HFF-Myc (cell line): ENCODE measurements around the gene SYNJ1.

Experiments used
- DNase-seq: peaks from one replicate; pipeline ENCODE4 v3.0.0-alpha.2; 2011; ENCODE audit warnings: low read depth; ENCODE audit errors: extremely low read depth
- H3K4me3 ChIP-seq: replicated peaks from 2 replicates; pipeline ENCODE4 v1.5.1; 2011; ENCODE audit warnings: low read depth, mild to moderate bottlenecking, control low read depth, low read length
- TF ChIP-seq, protein P1 (sequence below): IDR thresholded peaks from 2 replicates; pipeline ENCODE4 v1.5.1; 2012; ENCODE audit warnings: mild to moderate bottlenecking, low read depth, low read length, control low read depth; ENCODE audit errors: missing control alignments

The SYNJ1 gene

DNA sequence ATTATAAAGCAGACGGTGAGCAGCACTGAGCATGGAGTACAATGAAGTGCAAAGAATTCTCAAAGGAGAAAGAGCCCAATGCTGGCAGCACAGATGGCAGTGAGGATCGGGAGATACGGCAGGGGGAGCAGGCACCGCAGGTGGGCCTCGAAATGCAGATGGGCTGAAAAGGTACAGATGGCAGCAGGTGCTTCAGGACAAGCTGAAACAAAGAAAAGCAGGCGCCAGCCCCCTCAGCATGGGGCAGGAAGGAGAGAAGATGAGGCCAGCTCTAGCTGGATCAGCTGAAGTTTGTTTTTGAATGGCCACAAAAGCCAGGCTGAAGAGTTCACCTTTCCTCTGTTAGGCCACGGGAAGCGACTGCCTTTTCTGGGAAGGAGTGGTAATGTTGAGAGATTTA lies 123.3 kb downstream of the SYNJ1 start:
- H3K4me3 ChIP-seq, result no peak overlapping the region
- TF ChIP-seq, protein P1, sequence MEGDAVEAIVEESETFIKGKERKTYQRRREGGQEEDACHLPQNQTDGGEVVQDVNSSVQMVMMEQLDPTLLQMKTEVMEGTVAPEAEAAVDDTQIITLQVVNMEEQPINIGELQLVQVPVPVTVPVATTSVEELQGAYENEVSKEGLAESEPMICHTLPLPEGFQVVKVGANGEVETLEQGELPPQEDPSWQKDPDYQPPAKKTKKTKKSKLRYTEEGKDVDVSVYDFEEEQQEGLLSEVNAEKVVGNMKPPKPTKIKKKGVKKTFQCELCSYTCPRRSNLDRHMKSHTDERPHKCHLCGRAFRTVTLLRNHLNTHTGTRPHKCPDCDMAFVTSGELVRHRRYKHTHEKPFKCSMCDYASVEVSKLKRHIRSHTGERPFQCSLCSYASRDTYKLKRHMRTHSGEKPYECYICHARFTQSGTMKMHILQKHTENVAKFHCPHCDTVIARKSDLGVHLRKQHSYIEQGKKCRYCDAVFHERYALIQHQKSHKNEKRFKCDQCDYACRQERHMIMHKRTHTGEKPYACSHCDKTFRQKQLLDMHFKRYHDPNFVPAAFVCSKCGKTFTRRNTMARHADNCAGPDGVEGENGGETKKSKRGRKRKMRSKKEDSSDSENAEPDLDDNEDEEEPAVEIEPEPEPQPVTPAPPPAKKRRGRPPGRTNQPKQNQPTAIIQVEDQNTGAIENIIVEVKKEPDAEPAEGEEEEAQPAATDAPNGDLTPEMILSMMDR, result no peak
- DNase-seq, result no peak

DNA sequence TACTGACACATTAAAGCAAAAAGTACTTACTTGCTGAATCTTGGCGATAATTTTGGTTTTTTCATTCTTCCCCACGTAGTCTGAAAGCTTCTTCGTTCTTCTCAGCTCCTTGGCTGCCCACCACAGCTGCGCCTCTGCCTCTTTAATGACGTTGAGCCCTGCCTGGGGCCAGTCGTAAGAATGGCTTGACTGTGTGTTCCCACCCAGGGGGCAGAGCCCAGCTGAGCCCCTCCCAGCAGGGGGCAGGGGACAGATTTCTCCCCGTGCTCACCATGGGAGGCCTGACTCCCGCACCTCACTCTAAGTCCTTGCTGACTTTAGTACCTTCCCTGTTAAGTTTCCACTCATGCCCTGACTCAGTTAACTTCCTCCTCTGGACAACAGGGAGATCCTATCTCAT lies 124.7 kb downstream of the SYNJ1 start:
- DNase-seq, result no peak
- TF ChIP-seq, protein P1, result no peak
- H3K4me3 ChIP-seq, result no peak overlapping the region

DNA sequence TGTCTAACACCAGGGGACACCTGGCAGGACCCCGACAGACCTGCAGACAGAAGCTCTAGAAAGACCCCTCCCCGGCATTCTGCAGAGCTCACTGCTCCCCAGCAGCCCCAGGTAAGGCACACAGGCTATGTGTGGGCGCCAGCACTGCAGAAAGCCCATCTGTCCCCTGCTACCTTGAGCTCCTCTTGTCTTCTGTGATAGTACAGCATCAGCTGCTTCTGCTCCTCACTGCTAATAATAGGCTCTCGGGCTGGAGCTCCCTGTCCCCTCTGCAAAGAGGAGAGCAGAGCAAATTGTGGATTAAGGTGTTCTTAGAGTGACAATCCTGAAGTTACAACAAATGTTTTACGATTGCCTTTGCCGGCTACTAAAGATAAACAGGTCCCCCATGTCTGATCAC lies 125.7 kb downstream of the SYNJ1 start:
- TF ChIP-seq, protein P1, result no peak
- H3K4me3 ChIP-seq, result no peak overlapping the region

DNA sequence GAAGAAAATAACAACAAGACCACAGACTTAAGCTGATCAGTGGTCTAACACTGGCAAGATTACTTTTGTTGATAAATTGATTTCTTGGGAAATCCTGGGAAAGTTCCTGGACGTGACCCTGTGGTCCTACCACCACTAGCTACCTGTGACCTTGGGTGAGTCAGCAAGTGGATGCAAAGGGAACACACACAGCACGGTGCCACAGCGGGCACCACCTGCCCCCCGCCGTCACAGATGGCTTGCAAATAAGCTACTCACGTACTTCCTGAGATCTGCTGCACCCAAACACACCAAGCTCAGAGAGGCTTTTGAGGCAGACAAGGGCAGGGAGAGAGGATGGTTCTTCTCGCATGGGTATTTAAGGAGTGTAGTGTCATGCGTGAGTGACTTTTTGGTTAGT lies 128.3 kb downstream of the SYNJ1 start:
- no peak for DNase-seq
- TF ChIP-seq, protein P1, result no peak
- no peak overlapping the region for H3K4me3 ChIP-seq

More for the DNA sequence above, 125.7 kb downstream of the SYNJ1 start:
- no peak for DNase-seq

DNA sequence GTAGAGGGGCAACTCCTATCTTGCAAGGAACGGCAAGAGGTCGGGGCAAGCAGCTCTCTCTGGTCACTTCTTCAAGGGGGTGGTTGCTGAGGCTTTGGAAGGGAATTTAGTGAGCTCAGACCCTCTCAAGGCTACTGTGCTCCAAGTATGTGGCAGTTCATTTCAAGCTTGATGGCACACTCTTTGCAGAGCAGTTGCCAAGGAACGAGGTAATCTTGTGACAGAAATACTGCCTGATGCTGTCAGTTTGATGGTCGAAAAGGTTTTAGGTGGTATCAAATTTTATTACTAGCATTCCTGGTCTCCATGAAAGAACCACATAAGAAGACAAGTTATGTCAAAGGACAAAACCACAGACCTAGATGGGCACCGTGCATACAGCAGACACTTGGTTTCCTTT lies 128.7 kb downstream of the SYNJ1 start:
- TF ChIP-seq, protein P1, result no peak
- DNase-seq, result no peak

DNA sequence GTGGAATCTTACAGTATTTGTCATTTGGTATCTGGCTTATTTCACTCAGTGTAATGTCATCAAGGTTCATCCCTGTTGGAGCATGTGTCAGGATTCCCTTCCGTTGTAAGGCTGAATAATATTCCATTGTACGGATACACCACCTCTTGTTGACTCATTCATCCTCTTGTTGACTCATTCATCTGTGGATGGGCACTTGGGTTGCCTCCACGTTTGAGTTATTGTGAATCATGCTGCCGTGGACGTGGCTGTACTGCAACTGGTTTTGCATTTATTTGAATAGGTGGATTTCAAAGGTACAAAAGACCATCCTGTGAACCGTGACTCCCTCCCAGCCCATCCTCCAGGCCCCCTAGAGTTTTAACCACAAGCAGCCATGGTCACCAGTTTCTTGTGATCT lies 130.6 kb downstream of the SYNJ1 start:
- DNase-seq, result peak; percentile 69
- H3K4me3 ChIP-seq, result no peak overlapping the region
- TF ChIP-seq, protein P1, result no peak

More for the DNA sequence above, 128.7 kb downstream of the SYNJ1 start:
- no peak overlapping the region for H3K4me3 ChIP-seq

DNA sequence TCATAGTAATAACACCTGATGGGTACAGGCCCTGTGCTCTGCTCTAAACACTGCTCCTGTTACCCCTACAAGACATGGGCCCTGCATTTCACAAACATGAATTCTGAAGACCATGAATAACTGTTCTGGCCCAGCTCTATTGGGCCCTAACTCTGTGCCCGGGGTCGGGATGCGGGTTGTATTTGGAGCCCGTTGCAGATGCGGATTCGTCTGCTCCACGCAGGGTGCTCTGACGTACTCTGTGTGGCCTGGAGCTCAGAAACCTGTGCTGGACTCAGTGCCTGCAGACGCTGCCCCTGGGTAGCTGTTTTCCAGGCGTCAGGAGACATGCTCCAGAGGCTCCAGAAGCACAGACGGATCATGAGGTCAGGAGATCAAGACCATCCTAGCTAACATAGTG lies 132.4 kb downstream of the SYNJ1 start:
- H3K4me3 ChIP-seq, result no peak overlapping the region
- no peak for DNase-seq
- TF ChIP-seq, protein P1, result no peak
